GM18951 (cell line): Measurements from ENCODE around the gene UGT3A1.
"Not testable (repeated sequence)": the region's sequence is repeated elsewhere in the genome, so short reads cannot be mapped to it uniquely, and the experiment has no call there.

Experiments used
- POLR2A ChIP-seq: IDR thresholded peaks from 4 replicates; pipeline ENCODE4 v1.6.1; 2011; ENCODE audit warnings: mild to moderate bottlenecking; ENCODE audit not compliant: insufficient read length, insufficient read depth; ENCODE audit errors: extremely low read depth
- in situ Hi-C: fragments of 300-500 bp; cut with MboI; formaldehyde crosslinking; loops from one replicate; pipeline ENCODE4 v1.12.0; 2022; ENCODE audit warnings: low sequenced_read_pairs, mixed read lengths, inconsistent platforms; ENCODE audit not compliant: unreplicated experiment

Gene UGT3A1

DNA sequence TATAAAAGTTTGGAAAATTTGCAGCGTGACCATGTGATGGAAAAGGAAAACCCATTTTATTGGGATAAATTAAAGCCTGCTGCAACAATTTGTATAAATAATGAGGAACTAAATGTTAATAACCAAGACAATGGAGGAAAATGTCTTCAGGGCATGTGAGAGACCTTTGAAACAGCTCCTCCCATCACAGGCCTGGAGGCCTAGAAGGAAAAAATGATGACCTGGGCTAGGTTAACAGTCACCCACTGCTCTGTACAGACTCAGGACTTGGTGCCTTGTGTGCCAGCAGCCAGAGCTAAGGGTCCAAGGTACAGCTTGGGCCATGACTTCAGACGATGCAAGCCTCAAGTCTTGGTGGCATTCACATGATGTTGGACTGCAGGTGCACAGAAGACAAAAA is 22.0 kb upstream of the UGT3A1 start:
- in situ Hi-C loops = no loop called here
- TF ChIP-seq POLR2A = no peak

GRCh38 chr5:36009698-36010097 is 18.5 kb upstream of the UGT3A1 start:
- no peak for TF ChIP-seq POLR2A
- in situ Hi-C loops = no loop called here

DNA sequence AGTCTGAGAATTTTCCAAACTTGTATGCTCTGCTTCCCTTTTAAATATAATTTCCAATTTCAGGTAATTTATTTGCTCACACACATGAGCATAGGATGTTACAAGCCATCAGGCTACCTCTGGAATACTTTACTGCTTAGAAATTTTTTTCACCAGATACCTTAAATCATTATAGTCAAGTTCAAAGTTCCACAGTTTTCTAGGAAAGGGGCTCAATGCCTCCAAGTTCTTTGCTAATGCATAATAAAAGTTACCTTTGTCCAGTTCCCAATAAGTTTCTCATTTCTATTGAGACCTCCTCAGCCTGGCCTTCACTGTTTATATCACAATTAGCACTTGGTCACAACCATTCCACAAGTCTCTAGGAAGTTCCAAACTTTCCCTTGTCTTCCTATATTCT is 16.2 kb upstream of the UGT3A1 start:
- no peak for TF ChIP-seq POLR2A
- in situ Hi-C loops = no loop called here

- in situ Hi-C loops = no loop called here
- TF ChIP-seq POLR2A = no peak
Measured at GRCh38 chr5:36006163-36006562, 15.0 kb upstream of the UGT3A1 start.

- in situ Hi-C loops = no loop called here
- TF ChIP-seq POLR2A = no peak
Measured at GRCh38 chr5:36001032-36001431, 9.8 kb upstream of the UGT3A1 start.

- in situ Hi-C loops = no loop called here
- no peak for TF ChIP-seq POLR2A
Measured at GRCh38 chr5:35999547-35999946, 8.4 kb upstream of the UGT3A1 start.

DNA sequence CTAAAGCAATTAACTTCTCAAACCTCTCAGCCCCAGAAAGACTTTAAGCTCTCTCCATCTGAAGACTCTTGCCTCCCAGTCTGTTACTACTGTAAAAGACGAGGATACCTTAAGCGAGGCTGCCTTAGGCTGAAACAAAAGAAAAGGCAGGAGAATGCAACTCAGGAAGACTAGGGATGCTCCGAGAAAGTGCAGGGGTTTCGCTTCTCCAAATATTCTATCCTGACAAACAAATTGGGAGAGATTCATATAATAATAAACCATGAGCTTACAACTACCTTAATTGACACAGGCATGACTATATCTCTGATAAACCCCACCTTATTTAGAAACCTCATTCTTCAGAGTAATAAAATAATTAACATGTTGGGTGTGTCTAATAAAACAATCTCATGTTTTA is 4.9 kb upstream of the UGT3A1 start:
- TF ChIP-seq POLR2A = no peak
- in situ Hi-C loops = no loop called here

DNA sequence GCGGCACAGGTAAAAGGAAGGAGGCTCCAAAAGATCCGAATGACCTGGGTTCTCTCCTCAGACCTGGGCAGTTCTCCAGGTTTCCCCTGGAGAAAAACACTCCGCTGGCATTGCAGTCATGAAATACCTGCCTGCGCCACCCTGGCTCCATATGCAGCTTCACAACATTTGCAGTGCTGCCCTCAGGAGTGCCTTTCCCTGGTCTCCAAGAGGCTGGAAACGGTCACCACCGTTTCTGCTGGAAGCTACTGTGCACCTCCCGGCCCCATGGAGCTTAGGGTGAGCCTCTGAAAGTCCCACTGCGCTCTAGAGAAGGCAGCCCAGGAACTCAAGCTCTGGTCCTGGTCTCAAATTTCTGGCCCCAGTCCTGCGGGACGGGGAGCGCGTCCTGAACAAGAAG is 670 bp downstream of the UGT3A1 start:
- no peak for TF ChIP-seq POLR2A
- in situ Hi-C loops = no loop called here

DNA sequence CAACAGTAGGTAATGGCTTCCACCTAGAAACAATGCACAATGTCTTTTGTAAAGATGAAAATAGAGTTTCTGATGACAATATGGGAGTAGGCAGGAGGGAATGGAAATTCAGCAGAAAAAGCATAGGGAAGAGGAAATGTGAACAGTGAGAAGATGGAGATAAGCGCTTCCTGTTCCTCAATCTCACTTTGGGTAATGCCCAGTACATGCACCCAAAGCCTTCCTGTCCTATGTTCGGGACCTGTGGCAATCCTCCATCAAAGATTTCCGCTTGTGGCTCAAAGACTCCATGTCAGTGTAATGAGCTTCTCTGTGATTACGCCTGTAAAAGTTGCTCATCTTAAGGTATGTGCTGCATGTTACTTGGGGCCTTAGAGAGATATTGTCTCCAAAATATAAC is 2.7 kb downstream of the UGT3A1 start:
- in situ Hi-C loops = no loop called here
- no peak for TF ChIP-seq POLR2A

GRCh38 chr5:35987776-35988175 is 3.4 kb downstream of the UGT3A1 start:
- TF ChIP-seq POLR2A = no peak
- in situ Hi-C loops = no loop called here

DNA sequence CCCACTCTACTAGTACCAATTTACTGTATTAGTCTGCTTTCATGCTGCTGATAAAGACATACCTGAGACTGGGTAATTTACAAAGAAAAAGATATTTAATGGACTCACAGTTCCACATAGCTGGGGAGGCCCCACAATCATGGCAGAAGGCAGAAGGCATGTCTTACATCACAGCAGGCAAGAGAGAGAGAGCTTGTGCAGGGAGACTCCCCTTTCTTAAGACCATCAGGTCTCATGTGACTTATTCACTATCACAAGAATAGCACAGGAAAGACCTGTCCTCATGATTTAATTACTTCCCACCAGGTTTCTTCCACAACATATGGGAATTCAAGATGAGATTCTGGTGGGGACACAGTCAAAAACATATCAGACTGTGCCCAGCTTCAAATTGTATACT is 11.5 kb downstream of the UGT3A1 start:
- in situ Hi-C loops = no loop called here
- no peak for TF ChIP-seq POLR2A

GRCh38 chr5:35976859-35977258 is 14.3 kb downstream of the UGT3A1 start:
- in situ Hi-C loops = not testable (repeated sequence)

- in situ Hi-C loops = no loop called here
- no peak for TF ChIP-seq POLR2A
Measured at GRCh38 chr5:35974570-35974969, 16.6 kb downstream of the UGT3A1 start.

- in situ Hi-C loops = no loop called here
Measured at GRCh38 chr5:35971878-35972210, 19.3 kb downstream of the UGT3A1 start.

GRCh38 chr5:35971186-35971877 is 19.9 kb downstream of the UGT3A1 start:
- in situ Hi-C loops = no loop called here
- no peak for TF ChIP-seq POLR2A

More at GRCh38 chr5:35971878-35972210, 19.3 kb downstream of the UGT3A1 start:
- TF ChIP-seq POLR2A = no peak
